ENCODE measurements around the gene BCS1L.
A peak's percentile ranks its signal among the peaks of the same experiment; 100 is the strongest.

The BCS1L gene

GRCh38 chr2:218710334-218710686 is 50.8 kb downstream of the BCS1L start:
- DNase-seq (ENCODE audit: low read depth in 1 of 2, low spot score in 1 of 2), result no peak
- TF ChIP-seq SPI1 (IDR thresholded peaks at IDR 0.05; ENCODE audit: borderline replicate concordance, low read depth) (0 out of 2 replicates have a peak, but pooled peaks have one; percentile 0), POLR2AphosphoS5 (IDR thresholded peaks at IDR 0.05; ENCODE audit: low read depth) (no peak)
- Histone ChIP-seq H3K4me3 (replicated peaks; ENCODE audit: insufficient read depth, low read length) (peak overlapping the region; percentile 94), H3K27me3 (ENCODE audit: insufficient read depth, poor library complexity, severe bottlenecking) (no peaks in the 10 kb centered on the region), H3K27ac (replicated peaks) (no peak overlapping the region)

GRCh38 chr2:218710687-218711549 is 51.4 kb downstream of the BCS1L start, which contains the start of gene TTLL4:
TTLL4 (plus strand) TSS chr2:218710835; CDS start chr2:218737677, 26,842 bp downstream.
- Histone ChIP-seq H3K27ac (replicated peaks) (peak within 1 kb of the TSS; percentile 84), H3K4me3 (replicated peaks; ENCODE audit: insufficient read depth, low read length) (peak within 1 kb of the TSS; percentile 94), H3K27me3 (ENCODE audit: insufficient read depth, poor library complexity, severe bottlenecking) (no peaks in the 10 kb centered on the region)
- TF ChIP-seq GABPA (IDR thresholded peaks at IDR 0.05; ENCODE audit: low read depth) (no peak), SPI1 (IDR thresholded peaks at IDR 0.05; ENCODE audit: borderline replicate concordance, low read depth) (peak; percentile 41; the same call in 1 of the 2 replicates), POLR2AphosphoS5 (IDR thresholded peaks at IDR 0.05; ENCODE audit: low read depth) (peak; percentile 81), REST (IDR thresholded peaks at IDR 0.05; ENCODE audit: insufficient replicate concordance, low read depth) (no peak), CTCF (IDR thresholded peaks at IDR 0.05; ENCODE audit: insufficient read depth, low read length) (peak; percentile 30)
- peak; percentile 92 to 98 for DNase-seq (ENCODE audit: low read depth in 1 of 2, low spot score in 1 of 2)

- DNase-seq (ENCODE audit: low read depth in 1 of 2, low spot score in 1 of 2), result no peak
- Histone ChIP-seq H3K27ac (replicated peaks) (peak overlapping the region; percentile 84), H3K4me3 (replicated peaks; ENCODE audit: insufficient read depth, low read length) (peak overlapping the region; percentile 94), H3K27me3 (ENCODE audit: insufficient read depth, poor library complexity, severe bottlenecking) (no peaks in the 10 kb centered on the region)
- TF ChIP-seq GABPA (IDR thresholded peaks at IDR 0.05; ENCODE audit: low read depth), result no peak
- no peak for TF ChIP-seq REST (IDR thresholded peaks at IDR 0.05; ENCODE audit: insufficient replicate concordance, low read depth)
- TF ChIP-seq CTCF (IDR thresholded peaks at IDR 0.05; ENCODE audit: insufficient read depth, low read length), result no peak
- no peak for TF ChIP-seq POLR2AphosphoS5 (IDR thresholded peaks at IDR 0.05; ENCODE audit: low read depth)
- no peak for TF ChIP-seq SPI1 (IDR thresholded peaks at IDR 0.05; ENCODE audit: borderline replicate concordance, low read depth)
These were observed 52.1 kb downstream of the BCS1L start for GRCh38 chr2:218711550-218711929.

Data from HL-60 (cell line).